ENCODE measurements around the gene RASSF3.
A peak's percentile ranks its signal among the peaks of the same experiment; 100 is the strongest.

RASSF3 gene

DNA sequence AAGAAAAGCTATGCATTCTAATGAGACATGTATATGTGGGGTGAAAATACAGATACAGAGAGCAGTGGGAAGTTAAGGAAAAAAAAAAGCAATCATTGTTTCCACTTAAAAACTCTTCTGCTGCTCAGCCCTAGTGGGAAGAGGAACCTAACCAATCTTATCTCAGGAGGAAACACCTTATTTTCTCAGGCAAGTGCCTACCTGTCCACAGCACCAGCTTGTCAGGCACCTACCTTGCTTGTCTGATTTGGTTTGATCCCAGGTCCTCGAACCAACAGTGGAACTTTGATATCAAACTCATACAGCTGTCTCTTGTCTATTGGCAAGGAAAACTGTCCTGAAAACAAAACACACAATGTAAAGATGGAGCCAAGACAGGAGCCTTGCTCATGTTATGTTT is 126.5 kb downstream of the RASSF3 start:
- DNase-seq: no peak

DNA sequence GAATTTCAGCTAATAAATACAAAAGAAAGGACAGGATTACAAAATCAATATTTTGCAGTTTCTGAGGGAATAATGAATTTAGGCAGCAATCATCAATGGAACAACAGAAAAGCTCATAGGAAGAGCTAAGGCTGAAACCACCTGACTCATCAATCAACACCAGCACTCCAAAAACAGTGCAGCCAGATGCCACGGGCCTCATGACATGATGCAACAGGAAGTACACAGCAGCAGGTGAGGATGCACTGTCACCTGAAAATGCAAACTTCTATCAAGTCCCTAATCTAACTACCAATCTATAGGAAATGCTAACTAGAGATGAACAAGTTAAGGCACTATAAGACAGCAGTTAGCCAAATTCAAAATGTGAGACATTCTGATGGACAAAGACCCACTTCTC is 127.2 kb downstream of the RASSF3 start:
- DNase-seq: no peak

GRCh38 chr12:64739778-64740177 is 129.5 kb downstream of the RASSF3 start:
- peak; percentile 67 for DNase-seq

DNA sequence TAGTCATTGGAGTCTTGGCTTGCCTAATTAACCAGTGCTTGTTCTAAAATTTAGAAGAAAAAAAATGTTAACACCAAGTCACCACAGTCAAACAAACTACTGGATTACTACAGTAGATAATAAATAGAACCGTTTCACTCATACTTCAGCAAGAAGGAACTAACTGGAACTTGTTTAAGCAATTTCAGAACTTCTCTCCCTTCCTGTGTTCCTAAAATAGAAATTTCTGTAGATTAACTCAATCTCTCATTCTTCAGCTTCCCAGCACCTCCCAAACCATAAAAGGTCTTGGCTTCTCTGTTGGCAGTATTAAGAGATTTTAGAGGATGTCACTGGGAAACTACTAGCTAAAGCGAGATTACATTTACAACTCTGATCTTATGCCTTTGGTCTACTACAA is 130.4 kb downstream of the RASSF3 start:
- no peak for DNase-seq

DNA sequence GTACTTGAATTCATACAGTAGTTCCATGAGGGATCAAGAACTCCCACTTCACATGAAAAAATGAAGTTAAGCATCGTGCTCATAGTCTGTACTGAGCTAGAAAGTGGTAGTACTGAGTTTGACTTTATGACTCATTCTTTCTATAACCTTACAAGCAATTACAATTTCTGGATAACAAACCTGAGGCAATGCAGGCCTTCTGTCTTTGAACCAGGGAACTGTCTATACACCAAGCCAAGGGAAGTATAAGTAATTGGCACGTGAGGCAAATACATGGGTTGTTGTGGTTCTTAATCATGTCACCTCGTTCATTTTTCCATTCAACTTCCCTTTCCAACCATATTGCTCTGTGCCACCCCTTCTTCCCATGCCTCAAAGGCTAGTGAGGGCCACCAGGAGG is 132.1 kb downstream of the RASSF3 start:
- DNase-seq: no peak

GRCh38 chr12:64743206-64743605 is 132.9 kb downstream of the RASSF3 start:
- DNase-seq: no peak

DNA sequence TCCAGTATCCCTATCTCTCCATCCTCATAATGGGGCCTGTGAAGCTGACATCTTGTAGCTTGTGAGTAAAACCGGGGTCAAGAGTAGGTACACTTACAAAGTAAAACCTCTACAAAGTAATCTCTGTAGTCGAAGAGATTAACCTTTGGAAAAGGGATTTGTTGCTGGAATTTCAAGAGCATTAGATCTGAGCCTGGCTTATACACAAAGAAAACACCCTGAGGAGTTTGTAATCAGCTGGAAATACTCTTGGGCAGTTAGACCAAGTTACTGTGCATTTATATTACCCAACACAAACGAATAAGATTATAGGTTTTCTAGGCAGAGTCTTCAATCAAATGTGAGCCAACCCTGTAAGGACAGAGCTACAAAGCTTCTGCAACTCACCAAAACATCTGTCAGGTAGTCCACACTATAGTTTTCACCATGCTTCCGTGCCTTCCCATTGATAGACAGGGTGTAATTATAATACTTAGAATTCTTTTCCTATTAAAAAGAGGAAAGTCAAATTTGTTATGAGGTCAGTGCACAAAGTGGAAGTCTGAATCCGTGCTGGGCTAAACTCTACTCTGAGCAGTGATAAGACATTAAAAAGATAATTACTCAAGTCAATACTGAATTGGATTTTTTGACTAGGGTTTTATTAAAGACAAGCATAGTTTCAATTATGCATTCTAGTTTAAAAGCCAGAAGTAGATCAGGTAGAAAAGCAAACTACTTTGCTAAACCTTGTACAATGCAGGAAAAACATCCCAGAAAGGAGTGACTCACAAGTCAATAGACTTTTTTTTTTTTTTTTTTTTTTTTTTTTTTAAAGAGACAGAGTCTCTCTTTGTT is 134.3 kb downstream of the RASSF3 start:
- DNase-seq: peak; percentile 21

DNA sequence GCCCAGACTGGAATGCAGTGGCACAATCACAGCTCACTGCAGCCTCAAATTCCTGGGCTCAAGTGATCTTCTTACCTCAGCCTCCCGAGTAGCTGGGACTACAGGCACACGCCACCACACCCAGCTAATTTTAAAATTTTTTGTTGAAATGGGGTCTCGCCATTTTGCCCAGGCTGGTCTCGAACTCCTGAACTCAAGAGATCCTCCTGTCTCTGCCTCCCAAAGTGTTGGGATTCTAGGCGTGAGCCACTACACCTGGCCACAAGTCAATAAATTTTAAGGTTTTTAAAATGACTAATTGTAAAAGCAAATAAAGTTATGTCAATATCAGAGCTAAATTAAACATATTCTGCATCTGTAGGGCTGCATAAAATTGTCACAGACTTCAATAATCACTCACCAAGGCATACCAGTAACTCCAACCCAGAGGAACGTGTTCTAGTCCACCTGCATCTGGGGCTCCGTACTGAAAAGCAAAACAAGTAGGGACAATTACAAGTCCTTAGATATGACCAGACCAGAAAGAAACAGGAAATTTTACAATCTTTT is 135.0 kb downstream of the RASSF3 start:
- no peak for DNase-seq

GRCh38 chr12:64745980-64746379 is 135.7 kb downstream of the RASSF3 start:
- no peak for DNase-seq

GRCh38 chr12:64746663-64747062 is 136.4 kb downstream of the RASSF3 start:
- DNase-seq: peak; percentile 38
